Brain microvascular endothelial cell (primary cell): ENCODE measurements around the gene PADI4.

Experiments
- DNase-seq: peaks from one replicate; pipeline ENCODE4 v3.0.0-alpha.2; 2020
- H3K27ac ChIP-seq: fragments of 250-450 bp; sonication (Bioruptor Pico); 2 replicates; pipeline ENCODE4 v1.5.1; 2020; ENCODE audit warnings: mild to moderate bottlenecking, moderate library complexity
- H3K27me3 ChIP-seq: fragments of 250-450 bp; sonication (Bioruptor Pico); replicated peaks from 2 replicates; pipeline ENCODE4 v1.5.1; 2020; ENCODE audit warnings: mild to moderate bottlenecking
- H3K36me3 ChIP-seq: fragments of 250-450 bp; sonication (Bioruptor Pico); replicated peaks from 2 replicates; pipeline ENCODE4 v1.5.1; 2020; ENCODE audit warnings: mild to moderate bottlenecking
- H3K4me3 ChIP-seq: 2 replicates; pipeline ENCODE4 v1.5.1; 2011; ENCODE audit warnings: low read depth, mild to moderate bottlenecking, control low read depth, low read length, moderate library complexity
- CTCF ChIP-seq: IDR thresholded peaks from 2 replicates; pipeline ENCODE4 v1.5.1; 2011; ENCODE audit warnings: low read depth, mild to moderate bottlenecking, moderate library complexity, low read length, control low read depth, inconsistent platforms; ENCODE audit errors: missing control alignments
- in situ Hi-C: cut with HindIII; loops from 2 replicates; pipeline ENCODE4 v1.10.0; 2017; ENCODE audit warnings: low sequenced_read_pairs, low pct_ligation_motif_present

Gene PADI4

GRCh38 chr1:17272066-17272465 lies 35.9 kb upstream of the PADI4 start:
- no peaks in the 10 kb centered on the region for H3K27me3 ChIP-seq
- no peak overlapping the region for H3K4me3 ChIP-seq
- H3K27ac ChIP-seq, result no peak overlapping the region
- no peaks in the 10 kb centered on the region for H3K36me3 ChIP-seq
- DNase-seq, result no peak
- TF ChIP-seq CTCF, result no peak
- in situ Hi-C loops, result no loop called here

GRCh38 chr1:17272646-17273045 lies 35.4 kb upstream of the PADI4 start:
- no peak for TF ChIP-seq CTCF
- in situ Hi-C loops, result no loop called here
- Histone ChIP-seq H3K4me3 (no peak overlapping the region), H3K27me3 (no peaks in the 10 kb centered on the region), H3K36me3 (no peaks in the 10 kb centered on the region), H3K27ac (no peak overlapping the region)
- no peak for DNase-seq

- DNase-seq, result no peak
- in situ Hi-C loops, result no loop called here
Observed at GRCh38 chr1:17273096-17273495, 34.9 kb upstream of the PADI4 start.

GRCh38 chr1:17274186-17275170 lies 33.5 kb upstream of the PADI4 start:
- in situ Hi-C loops, result no loop called here
- no peak overlapping the region for H3K27ac ChIP-seq
- H3K27me3 ChIP-seq, result no peaks in the 10 kb centered on the region
- TF ChIP-seq CTCF, result peak; percentile 92
- no peaks in the 10 kb centered on the region for H3K36me3 ChIP-seq
- DNase-seq, result peak; percentile 34
- no peak overlapping the region for H3K4me3 ChIP-seq

More at GRCh38 chr1:17273096-17273495, 34.9 kb upstream of the PADI4 start:
- Histone ChIP-seq H3K36me3 (no peaks in the 10 kb centered on the region), H3K4me3 (no peak overlapping the region), H3K27ac (no peak overlapping the region), H3K27me3 (no peaks in the 10 kb centered on the region)
- no peak for TF ChIP-seq CTCF

- in situ Hi-C loops, result no loop called here
- Histone ChIP-seq H3K4me3 (no peak overlapping the region), H3K36me3 (no peaks in the 10 kb centered on the region), H3K27ac (no peak overlapping the region), H3K27me3 (no peaks in the 10 kb centered on the region)
- DNase-seq, result no peak
- TF ChIP-seq CTCF, result no peak
Observed at GRCh38 chr1:17276568-17276967, 31.4 kb upstream of the PADI4 start.
